ENCODE data around the gene ELAC2.

ELAC2 gene, protein sequence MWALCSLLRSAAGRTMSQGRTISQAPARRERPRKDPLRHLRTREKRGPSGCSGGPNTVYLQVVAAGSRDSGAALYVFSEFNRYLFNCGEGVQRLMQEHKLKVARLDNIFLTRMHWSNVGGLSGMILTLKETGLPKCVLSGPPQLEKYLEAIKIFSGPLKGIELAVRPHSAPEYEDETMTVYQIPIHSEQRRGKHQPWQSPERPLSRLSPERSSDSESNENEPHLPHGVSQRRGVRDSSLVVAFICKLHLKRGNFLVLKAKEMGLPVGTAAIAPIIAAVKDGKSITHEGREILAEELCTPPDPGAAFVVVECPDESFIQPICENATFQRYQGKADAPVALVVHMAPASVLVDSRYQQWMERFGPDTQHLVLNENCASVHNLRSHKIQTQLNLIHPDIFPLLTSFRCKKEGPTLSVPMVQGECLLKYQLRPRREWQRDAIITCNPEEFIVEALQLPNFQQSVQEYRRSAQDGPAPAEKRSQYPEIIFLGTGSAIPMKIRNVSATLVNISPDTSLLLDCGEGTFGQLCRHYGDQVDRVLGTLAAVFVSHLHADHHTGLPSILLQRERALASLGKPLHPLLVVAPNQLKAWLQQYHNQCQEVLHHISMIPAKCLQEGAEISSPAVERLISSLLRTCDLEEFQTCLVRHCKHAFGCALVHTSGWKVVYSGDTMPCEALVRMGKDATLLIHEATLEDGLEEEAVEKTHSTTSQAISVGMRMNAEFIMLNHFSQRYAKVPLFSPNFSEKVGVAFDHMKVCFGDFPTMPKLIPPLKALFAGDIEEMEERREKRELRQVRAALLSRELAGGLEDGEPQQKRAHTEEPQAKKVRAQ

GRCh38 chr17:13017655-13018459, at the start of gene ELAC2:
Gene ELAC2, minus strand, starts transcription at chr17:13018027. Its CDS starts 80 bp downstream, at chr17:13017947.
- no peaks in the 10 kb centered on the region for H3K9me2 ChIP-seq (replicated peaks; ENCODE audit: insufficient read depth, low read length)
- no peaks in the 10 kb centered on the region for H3K9me3 ChIP-seq (ENCODE audit: insufficient read depth, low read length)
- peak within 1 kb of the TSS; percentile 76 for H2AFZ ChIP-seq (ENCODE audit: low read depth, low read length, severe bottlenecking)
- H3K27me3 ChIP-seq (ENCODE audit: low read length) = no peaks in the 10 kb centered on the region
- peak within 1 kb of the TSS; percentile 43 for H3K27ac ChIP-seq (ENCODE audit: low read depth, low read length)
- H3K36me3 ChIP-seq (ENCODE audit: low read length) = peaks cover 19% of the 10 kb centered on the region
- no peaks in the 10 kb centered on the region for H3F3A ChIP-seq (ENCODE audit: insufficient read depth)
- TF ChIP-seq, protein P1, sequence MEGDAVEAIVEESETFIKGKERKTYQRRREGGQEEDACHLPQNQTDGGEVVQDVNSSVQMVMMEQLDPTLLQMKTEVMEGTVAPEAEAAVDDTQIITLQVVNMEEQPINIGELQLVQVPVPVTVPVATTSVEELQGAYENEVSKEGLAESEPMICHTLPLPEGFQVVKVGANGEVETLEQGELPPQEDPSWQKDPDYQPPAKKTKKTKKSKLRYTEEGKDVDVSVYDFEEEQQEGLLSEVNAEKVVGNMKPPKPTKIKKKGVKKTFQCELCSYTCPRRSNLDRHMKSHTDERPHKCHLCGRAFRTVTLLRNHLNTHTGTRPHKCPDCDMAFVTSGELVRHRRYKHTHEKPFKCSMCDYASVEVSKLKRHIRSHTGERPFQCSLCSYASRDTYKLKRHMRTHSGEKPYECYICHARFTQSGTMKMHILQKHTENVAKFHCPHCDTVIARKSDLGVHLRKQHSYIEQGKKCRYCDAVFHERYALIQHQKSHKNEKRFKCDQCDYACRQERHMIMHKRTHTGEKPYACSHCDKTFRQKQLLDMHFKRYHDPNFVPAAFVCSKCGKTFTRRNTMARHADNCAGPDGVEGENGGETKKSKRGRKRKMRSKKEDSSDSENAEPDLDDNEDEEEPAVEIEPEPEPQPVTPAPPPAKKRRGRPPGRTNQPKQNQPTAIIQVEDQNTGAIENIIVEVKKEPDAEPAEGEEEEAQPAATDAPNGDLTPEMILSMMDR (IDR thresholded peaks at IDR 0.05; ENCODE audit: insufficient read depth, low read length, poor library complexity, severe bottlenecking) = no peak
- no peak for TF ChIP-seq EZH2phosphoT487 (conservative IDR thresholded peaks at IDR 0.05; ENCODE audit: low read length)
- peak within 1 kb of the TSS; percentile 91 for H3K4me2 ChIP-seq (ENCODE audit: low read depth, low read length, poor library complexity, severe bottlenecking)
- H3K4me3 ChIP-seq (ENCODE audit: insufficient read depth, low read length, poor library complexity, severe bottlenecking) = peak within 1 kb of the TSS; percentile 83
- no peaks in the 10 kb centered on the region for H4K20me1 ChIP-seq (ENCODE audit: low read depth, low read length)
- H3K79me2 ChIP-seq (ENCODE audit: insufficient read depth, low read length) = peaks cover 22% of the 10 kb centered on the region
- peak within 1 kb of the TSS; percentile 75 for H3K9ac ChIP-seq (ENCODE audit: low read length)

GRCh38 chr17:13065032-13065431, 47.2 kb upstream of the ELAC2 start:
- Histone ChIP-seq H3K27me3 (ENCODE audit: low read length) (no peaks in the 10 kb centered on the region), H3K27ac (ENCODE audit: low read depth, low read length) (no peak overlapping the region), H4K20me1 (ENCODE audit: low read depth, low read length) (no peaks in the 10 kb centered on the region), H3K4me2 (ENCODE audit: low read depth, low read length, poor library complexity, severe bottlenecking) (no peak overlapping the region), H3F3A (ENCODE audit: insufficient read depth) (no peaks in the 10 kb centered on the region), H3K79me2 (ENCODE audit: insufficient read depth, low read length) (no peaks in the 10 kb centered on the region), H3K4me3 (ENCODE audit: insufficient read depth, low read length, poor library complexity, severe bottlenecking) (no peak overlapping the region), H3K36me3 (ENCODE audit: low read length) (no peaks in the 10 kb centered on the region), H3K9ac (ENCODE audit: low read length) (no peak overlapping the region), H2AFZ (ENCODE audit: low read depth, low read length, severe bottlenecking) (no peak overlapping the region), H3K9me2 (replicated peaks; ENCODE audit: insufficient read depth, low read length) (no peaks in the 10 kb centered on the region), H3K9me3 (ENCODE audit: insufficient read depth, low read length) (peaks cover 14% of the 10 kb centered on the region; the same call in 1 of the 2 replicates)
- TF ChIP-seq EZH2phosphoT487 (conservative IDR thresholded peaks at IDR 0.05; ENCODE audit: low read length) = no peak
- TF ChIP-seq, protein P1 (IDR thresholded peaks at IDR 0.05; ENCODE audit: insufficient read depth, low read length, poor library complexity, severe bottlenecking) = no peak

GRCh38 chr17:13055131-13055530, 37.3 kb upstream of the ELAC2 start:
- Histone ChIP-seq H3K9ac (ENCODE audit: low read length) (no peak overlapping the region), H4K20me1 (ENCODE audit: low read depth, low read length) (no peaks in the 10 kb centered on the region), H3K4me2 (ENCODE audit: low read depth, low read length, poor library complexity, severe bottlenecking) (no peak overlapping the region), H3K4me3 (ENCODE audit: insufficient read depth, low read length, poor library complexity, severe bottlenecking) (no peak overlapping the region), H3K9me3 (ENCODE audit: insufficient read depth, low read length) (no peaks in the 10 kb centered on the region), H3K36me3 (ENCODE audit: low read length) (no peaks in the 10 kb centered on the region), H3K27ac (ENCODE audit: low read depth, low read length) (no peak overlapping the region), H3K27me3 (ENCODE audit: low read length) (no peaks in the 10 kb centered on the region), H3K79me2 (ENCODE audit: insufficient read depth, low read length) (no peaks in the 10 kb centered on the region), H2AFZ (ENCODE audit: low read depth, low read length, severe bottlenecking) (no peak overlapping the region), H3F3A (ENCODE audit: insufficient read depth) (no peaks in the 10 kb centered on the region), H3K9me2 (replicated peaks; ENCODE audit: insufficient read depth, low read length) (no peaks in the 10 kb centered on the region)
- TF ChIP-seq, protein P1 (IDR thresholded peaks at IDR 0.05; ENCODE audit: insufficient read depth, low read length, poor library complexity, severe bottlenecking) = no peak
- TF ChIP-seq EZH2phosphoT487 (conservative IDR thresholded peaks at IDR 0.05; ENCODE audit: low read length) = no peak
